ENCODE data around the gene LTO1. TPM values are rescaled to one million over a fixed set of nuclear protein-coding genes. Genes with fewer than 3 reads are reported as not detected.

The LTO1 gene
- total RNA-seq, 3 donors from 2014 or later (not counting 1 experiment from before 2014, with no cell fraction given) = 23.2 to 33.5 (median 25.3) TPM

GRCh38 chr11:69666261-69666660, 8.9 kb downstream of the LTO1 start:
- H3K27ac ChIP-seq (ENCODE audit: low read length) = no peak overlapping the region
- Mint-ChIP-seq H3K9me3 (no peaks in the 10 kb centered on the region), H3K4me1 (peaks cover 6% of the 10 kb centered on the region in 2 donors), H3K4me3 (no peak overlapping the region), H3K27ac (no peak overlapping the region), H3K36me3 (no peaks in the 10 kb centered on the region), H3K27me3 (ENCODE audit: low read depth in 2 of 2) (no peaks in the 10 kb centered on the region)
- H3K4me3 ChIP-seq (ENCODE audit: low read length) = no peak overlapping the region
- 98% methylated on average over 14 of the region's 14 CpGs for WGBS (ENCODE audit: insufficient coverage)
- intact Hi-C loops (cut with micrococcal nuclease) = no loop called here
- no peaks in the 10 kb centered on the region for H3K4me1 ChIP-seq (ENCODE audit: control insufficient read depth, insufficient read depth, low read length)
- no peak for DNase-seq
- H3K9me3 ChIP-seq (ENCODE audit: control insufficient read depth, insufficient read depth, low read length) = no peaks in the 10 kb centered on the region
- no peak for ATAC-seq
- TF ChIP-seq CTCF (IDR thresholded peaks at IDR 0.05) = no peak
- no peaks in the 10 kb centered on the region for H3K27me3 ChIP-seq (ENCODE audit: control insufficient read depth, insufficient read depth, low read length)
- peaks cover 23% of the 10 kb centered on the region for H3K36me3 ChIP-seq (ENCODE audit: control insufficient read depth, insufficient read depth, low read length)

- Histone ChIP-seq H3K27me3 (ENCODE audit: control insufficient read depth, insufficient read depth, low read length) (no peaks in the 10 kb centered on the region), H3K4me3 (ENCODE audit: low read length) (no peak overlapping the region), H3K4me1 (ENCODE audit: control insufficient read depth, insufficient read depth, low read length) (no peaks in the 10 kb centered on the region), H3K36me3 (ENCODE audit: control insufficient read depth, insufficient read depth, low read length) (peaks cover 23% of the 10 kb centered on the region), H3K27ac (ENCODE audit: low read length) (no peak overlapping the region), H3K9me3 (ENCODE audit: control insufficient read depth, insufficient read depth, low read length) (no peaks in the 10 kb centered on the region)
- Mint-ChIP-seq H3K9me3 (no peaks in the 10 kb centered on the region), H3K27me3 (ENCODE audit: low read depth in 2 of 2) (no peaks in the 10 kb centered on the region), H3K36me3 (no peaks in the 10 kb centered on the region), H3K4me1 (peaks cover 5 to 6% of the 10 kb centered on the region in 2 donors), H3K4me3 (no peak overlapping the region), H3K27ac (no peak overlapping the region)
- DNase-seq = no peak
- intact Hi-C loops (cut with micrococcal nuclease) = no loop called here
- WGBS (ENCODE audit: insufficient coverage) = 97% methylated on average over 11 of the region's 11 CpGs
- TF ChIP-seq CTCF (IDR thresholded peaks at IDR 0.05) = no peak
- no peak for ATAC-seq
These were observed 9.5 kb downstream of the LTO1 start for GRCh38 chr11:69665669-69666068.

- Mint-ChIP-seq H3K4me3 (no peak overlapping the region), H3K9me3 (no peaks in the 10 kb centered on the region), H3K27me3 (ENCODE audit: low read depth in 2 of 2) (no peaks in the 10 kb centered on the region), H3K27ac (no peak overlapping the region), H3K4me1 (no peaks in the 10 kb centered on the region), H3K36me3 (no peaks in the 10 kb centered on the region)
- Histone ChIP-seq H3K27ac (ENCODE audit: low read length) (no peak overlapping the region), H3K4me3 (ENCODE audit: low read length) (no peak overlapping the region), H3K9me3 (ENCODE audit: control insufficient read depth, insufficient read depth, low read length) (no peaks in the 10 kb centered on the region), H3K27me3 (ENCODE audit: control insufficient read depth, insufficient read depth, low read length) (no peaks in the 10 kb centered on the region), H3K4me1 (ENCODE audit: control insufficient read depth, insufficient read depth, low read length) (no peaks in the 10 kb centered on the region), H3K36me3 (ENCODE audit: control insufficient read depth, insufficient read depth, low read length) (peaks cover 23% of the 10 kb centered on the region)
- WGBS (ENCODE audit: insufficient coverage) = 94% methylated on average over 8 of the region's 8 CpGs
- DNase-seq (no peak), ATAC-seq (no peak)
- no peak for TF ChIP-seq CTCF (IDR thresholded peaks at IDR 0.05)
- intact Hi-C loops (cut with micrococcal nuclease) = no loop called here
These were observed 10.3 kb downstream of the LTO1 start for GRCh38 chr11:69664901-69665300.

- H3K36me3 Mint-ChIP-seq = no peaks in the 10 kb centered on the region
- no peak overlapping the region for H3K4me3 ChIP-seq (ENCODE audit: low read length)
- intact Hi-C loops (cut with micrococcal nuclease) = no loop called here
- no peaks in the 10 kb centered on the region for H3K9me3 Mint-ChIP-seq
- H3K4me3 Mint-ChIP-seq = no peak overlapping the region
- no peaks in the 10 kb centered on the region for H3K27me3 Mint-ChIP-seq (ENCODE audit: low read depth in 2 of 2)
- no peaks in the 10 kb centered on the region for H3K27me3 ChIP-seq (ENCODE audit: control insufficient read depth, insufficient read depth, low read length)
- TF ChIP-seq CTCF (IDR thresholded peaks at IDR 0.05) = no peak
- no peaks in the 10 kb centered on the region for H3K4me1 ChIP-seq (ENCODE audit: control insufficient read depth, insufficient read depth, low read length)
- WGBS (ENCODE audit: insufficient coverage) = 96% methylated on average over 17 of the region's 17 CpGs
- H3K36me3 ChIP-seq (ENCODE audit: control insufficient read depth, insufficient read depth, low read length) = peaks cover 20% of the 10 kb centered on the region
- no peak overlapping the region for H3K27ac ChIP-seq (ENCODE audit: low read length)
- DNase-seq = no peak
- no peak for ATAC-seq
- no peak overlapping the region for H3K27ac Mint-ChIP-seq
- H3K9me3 ChIP-seq (ENCODE audit: control insufficient read depth, insufficient read depth, low read length) = no peaks in the 10 kb centered on the region
- no peaks in the 10 kb centered on the region for H3K4me1 Mint-ChIP-seq
These were observed 10.9 kb downstream of the LTO1 start for GRCh38 chr11:69664103-69664775.

Measured in natural killer cell (primary cell).